OCI-LY1 (cell line): ENCODE data around the gene KCNN2.
"Not testable (repeated sequence)": the region's sequence is repeated elsewhere in the genome, so short reads cannot be mapped to it uniquely, and the experiment has no call there.

Experiments used
- H2AFZ ChIP-seq: fragments of 200-600 bp; sonication (generic), shearing (Covaris generic); 2 replicates; pipeline ENCODE4 v1.6.0; 2014; ENCODE audit warnings: antibody characterized with exemption, mild to moderate bottlenecking, low read length
- H3F3A ChIP-seq: fragments of 200-600 bp; sonication (generic), shearing (Covaris generic); 2 replicates; pipeline ENCODE4 v1.6.0; 2014; ENCODE audit warnings: mild to moderate bottlenecking, antibody characterized with exemption, low read length, moderate library complexity; ENCODE audit not compliant: insufficient read depth
- H3K27ac ChIP-seq: fragments of 200-600 bp; sonication (generic); 2 replicates; pipeline ENCODE4 v1.5.1; 2014; ENCODE audit warnings: low read length, mixed run types, mild to moderate bottlenecking, low read depth; ENCODE audit not compliant: poor library complexity, severe bottlenecking
- H3K27me3 ChIP-seq: fragments of 200-600 bp; sonication (generic); 2 replicates; pipeline ENCODE4 v1.6.0; 2014; ENCODE audit warnings: antibody characterized with exemption, mild to moderate bottlenecking, low read length, moderate library complexity; ENCODE audit not compliant: insufficient read depth
- H3K36me3 ChIP-seq: fragments of 200-600 bp; sonication (generic); 2 replicates; pipeline ENCODE4 v1.6.1; 2014; ENCODE audit warnings: mild to moderate bottlenecking, antibody characterized with exemption, low read length, moderate library complexity, mixed read lengths; ENCODE audit not compliant: insufficient read depth
- H3K4me1 ChIP-seq: fragments of 200-600 bp; sonication (generic); 2 replicates; pipeline ENCODE4 v1.5.1; 2014; ENCODE audit warnings: mild to moderate bottlenecking, low read length, moderate library complexity; ENCODE audit not compliant: insufficient read depth, severe bottlenecking
- H3K4me2 ChIP-seq: fragments of 200-600 bp; sonication (generic), shearing (Covaris generic); 2 replicates; pipeline ENCODE4 v1.6.1; 2014; ENCODE audit warnings: low read length
- H3K4me3 ChIP-seq: fragments of 200-600 bp; sonication (generic); 2 replicates; pipeline ENCODE4 v1.5.1; 2014; ENCODE audit warnings: low read length, low read depth, mild to moderate bottlenecking, mixed read lengths; ENCODE audit not compliant: poor library complexity, severe bottlenecking
- H3K79me2 ChIP-seq: fragments of 200-600 bp; shearing (Covaris generic); 2 replicates; pipeline ENCODE4 v1.6.1; 2016; ENCODE audit warnings: mixed run types, low read length, mixed read lengths; ENCODE audit not compliant: insufficient read depth
- H3K9ac ChIP-seq: fragments of 200-600 bp; sonication (generic), shearing (Covaris generic); 2 replicates; pipeline ENCODE4 v1.6.1; 2014; ENCODE audit warnings: mild to moderate bottlenecking, low read length, mixed read lengths
- H3K9me2 ChIP-seq: fragments of 200-600 bp; sonication (generic), shearing (Covaris generic); 2 replicates; pipeline ENCODE4 v1.6.1; 2014; ENCODE audit warnings: low read depth, mild to moderate bottlenecking, low read length, mixed read lengths
- H3K9me3 ChIP-seq: fragments of 200-600 bp; shearing (Covaris generic); 2 replicates; pipeline ENCODE4 v1.6.1; 2014; ENCODE audit warnings: low read length, mixed read lengths
- H4K20me1 ChIP-seq: fragments of 200-600 bp; sonication (generic), shearing (Covaris generic); 2 replicates; pipeline ENCODE4 v1.6.0; 2016; ENCODE audit warnings: mild to moderate bottlenecking, low read length; ENCODE audit not compliant: insufficient read depth
- EZH2 ChIP-seq: fragments of 200-600 bp; sonication (generic), shearing (Covaris generic); IDR thresholded peaks from 2 replicates; pipeline ENCODE4 v1.8.0; 2017; ENCODE audit warnings: borderline replicate concordance, mixed run types, mild to moderate bottlenecking, antibody characterized with exemption, low read length, moderate library complexity, mixed read lengths
- TF ChIP-seq, protein P1 (sequence below): fragments of 200-600 bp; sonication (generic), shearing (Covaris generic); IDR thresholded peaks from 2 replicates; pipeline ENCODE4 v1.5.1; 2017; ENCODE audit warnings: mild to moderate bottlenecking, antibody characterized with exemption, low read length, moderate library complexity, mixed read lengths

The KCNN2 gene

DNA sequence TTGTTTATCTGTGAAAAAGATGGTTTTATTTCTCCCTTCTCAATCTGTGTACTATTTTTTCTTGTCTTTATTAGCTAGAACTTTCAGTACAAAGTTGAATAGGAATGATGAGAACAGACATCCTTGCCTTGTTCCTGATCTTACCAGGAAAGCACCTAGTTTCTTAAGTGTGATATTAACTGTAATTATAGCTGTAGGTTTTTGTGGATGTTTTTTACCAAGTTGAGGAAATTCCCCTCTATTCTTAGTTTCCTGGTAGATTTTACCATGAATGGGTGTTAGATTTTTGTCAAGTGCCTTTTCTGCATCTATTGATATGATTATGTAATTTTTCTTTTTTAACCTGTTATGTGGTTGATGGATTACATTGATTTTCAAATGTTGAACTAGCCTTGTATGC, 68.7 kb downstream of the KCNN2 start:
- H2AFZ ChIP-seq: no peak overlapping the region
- no peak overlapping the region for H3K4me2 ChIP-seq
- TF ChIP-seq, protein P1, sequence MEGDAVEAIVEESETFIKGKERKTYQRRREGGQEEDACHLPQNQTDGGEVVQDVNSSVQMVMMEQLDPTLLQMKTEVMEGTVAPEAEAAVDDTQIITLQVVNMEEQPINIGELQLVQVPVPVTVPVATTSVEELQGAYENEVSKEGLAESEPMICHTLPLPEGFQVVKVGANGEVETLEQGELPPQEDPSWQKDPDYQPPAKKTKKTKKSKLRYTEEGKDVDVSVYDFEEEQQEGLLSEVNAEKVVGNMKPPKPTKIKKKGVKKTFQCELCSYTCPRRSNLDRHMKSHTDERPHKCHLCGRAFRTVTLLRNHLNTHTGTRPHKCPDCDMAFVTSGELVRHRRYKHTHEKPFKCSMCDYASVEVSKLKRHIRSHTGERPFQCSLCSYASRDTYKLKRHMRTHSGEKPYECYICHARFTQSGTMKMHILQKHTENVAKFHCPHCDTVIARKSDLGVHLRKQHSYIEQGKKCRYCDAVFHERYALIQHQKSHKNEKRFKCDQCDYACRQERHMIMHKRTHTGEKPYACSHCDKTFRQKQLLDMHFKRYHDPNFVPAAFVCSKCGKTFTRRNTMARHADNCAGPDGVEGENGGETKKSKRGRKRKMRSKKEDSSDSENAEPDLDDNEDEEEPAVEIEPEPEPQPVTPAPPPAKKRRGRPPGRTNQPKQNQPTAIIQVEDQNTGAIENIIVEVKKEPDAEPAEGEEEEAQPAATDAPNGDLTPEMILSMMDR: no peak
- TF ChIP-seq EZH2: no peak
- no peaks in the 10 kb centered on the region for H3K36me3 ChIP-seq
- no peak overlapping the region for H3K4me3 ChIP-seq
- no peak overlapping the region for H3K27ac ChIP-seq
- no peaks in the 10 kb centered on the region for H4K20me1 ChIP-seq
- H3F3A ChIP-seq: no peaks in the 10 kb centered on the region
- H3K9me2 ChIP-seq: no peaks in the 10 kb centered on the region
- no peaks in the 10 kb centered on the region for H3K79me2 ChIP-seq
- H3K27me3 ChIP-seq: no peaks in the 10 kb centered on the region
- H3K4me1 ChIP-seq: no peaks in the 10 kb centered on the region
- no peak overlapping the region for H3K9ac ChIP-seq
- H3K9me3 ChIP-seq: no peaks in the 10 kb centered on the region

DNA sequence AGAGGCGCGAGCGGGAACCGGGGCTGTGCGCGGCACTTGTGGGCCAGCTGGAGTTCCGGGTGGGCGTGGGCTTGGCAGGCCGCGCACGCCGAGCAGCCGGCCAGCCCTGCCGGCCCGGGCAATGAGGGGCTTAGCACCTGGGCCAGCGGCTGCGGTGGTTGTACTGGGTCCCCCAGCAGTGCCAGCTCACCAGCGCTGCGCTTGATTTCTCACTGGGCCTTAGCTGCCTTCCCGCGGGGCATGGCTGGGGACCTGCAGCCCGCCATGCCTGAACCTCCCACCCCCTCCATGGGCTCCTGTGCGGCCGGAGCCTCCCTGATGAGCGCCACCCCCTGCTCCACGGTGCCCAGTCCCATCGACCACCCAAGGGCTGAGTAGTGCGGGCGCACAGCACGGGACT, 70.8 kb downstream of the KCNN2 start:
- H3K27me3 ChIP-seq, H3K4me2 ChIP-seq, H2AFZ ChIP-seq, H3K36me3 ChIP-seq, H4K20me1 ChIP-seq, H3K79me2 ChIP-seq, H3F3A ChIP-seq, H3K4me3 ChIP-seq, H3K4me1 ChIP-seq, H3K27ac ChIP-seq, H3K9ac ChIP-seq, H3K9me3 ChIP-seq, H3K9me2 ChIP-seq: not testable (repeated sequence)

- no peak overlapping the region for H3K27ac ChIP-seq
These were observed 72.7 kb downstream of the KCNN2 start for GRCh38 chr5:114434396-114435219.

More at GRCh38 chr5:114434396-114435219, 72.7 kb downstream of the KCNN2 start:
- Histone ChIP-seq H2AFZ (no peak overlapping the region), H3K36me3 (no peaks in the 10 kb centered on the region), H3F3A (no peaks in the 10 kb centered on the region), H3K4me1 (no peaks in the 10 kb centered on the region), H3K79me2 (no peaks in the 10 kb centered on the region), H3K9ac (no peak overlapping the region), H3K4me2 (no peak overlapping the region), H3K9me2 (no peaks in the 10 kb centered on the region), H3K27me3 (no peaks in the 10 kb centered on the region), H3K9me3 (no peaks in the 10 kb centered on the region), H4K20me1 (no peaks in the 10 kb centered on the region), H3K4me3 (no peak overlapping the region)
- TF ChIP-seq, protein P1: no peak
- no peak for TF ChIP-seq EZH2
